Calu3 (cell line): Measurements from ENCODE around the gene SCN4A. TPM values are rescaled to one million over a fixed set of nuclear protein-coding genes. Genes with fewer than 3 reads are reported as not detected.
"Not testable (repeated sequence)": the region's sequence is repeated elsewhere in the genome, so short reads cannot be mapped to it uniquely, and the experiment has no call there.

Experiments
- BruUV-seq: library from RNA; stranded (reverse); fragments of 400-500 nt; replicated peaks from 2 replicates; lab custom pipeline; 2021; lab: Mats Ljungman, UMichigan
- CTCF ChIA-PET: fragments of 300-600 bp; sonication (Branson Sonifier 250); formaldehyde crosslinking; loops from one replicate; lab custom pipeline; 2022; ENCODE audit warnings: antibody characterized with exemption; lab: Charles Lee
- DNase-seq: peaks from one replicate; pipeline ENCODE4 v3.0.0; 2022
- H3K27ac Mint-ChIP-seq: one replicate; pipeline ENCODE4 v1.8.0; 2022; ENCODE audit warnings: mixed read lengths; ENCODE audit not compliant: unreplicated experiment
- H3K27me3 Mint-ChIP-seq: one replicate; pipeline ENCODE4 v1.8.0; 2022; ENCODE audit warnings: mixed read lengths; ENCODE audit not compliant: unreplicated experiment
- H3K36me3 Mint-ChIP-seq: one replicate; pipeline ENCODE4 v1.8.0; 2022; ENCODE audit warnings: mild to moderate bottlenecking, moderate library complexity, mixed read lengths; ENCODE audit not compliant: insufficient read depth, unreplicated experiment
- H3K4me1 Mint-ChIP-seq: one replicate; pipeline ENCODE4 v1.8.0; 2022; ENCODE audit warnings: mild to moderate bottlenecking, low read depth, mixed read lengths; ENCODE audit not compliant: unreplicated experiment
- H3K4me3 Mint-ChIP-seq: one replicate; pipeline ENCODE4 v1.8.0; 2022; ENCODE audit warnings: mild to moderate bottlenecking, low read depth, moderate library complexity, mixed read lengths; ENCODE audit not compliant: unreplicated experiment
- H3K9me3 Mint-ChIP-seq: one replicate; pipeline ENCODE4 v1.8.0; 2022; ENCODE audit warnings: low read depth, mixed read lengths; ENCODE audit not compliant: unreplicated experiment
- CTCF ChIP-seq: fragments of 200-600 bp; IDR thresholded peaks from one replicate; pipeline ENCODE4 v1.8.0; 2022; ENCODE audit warnings: antibody characterized with exemption; ENCODE audit not compliant: unreplicated experiment
- intact Hi-C: fragments of 100-400 bp; cut with micrococcal nuclease; formaldehyde crosslinking; loops from one replicate; pipeline ENCODE4 v1.10.0; 2022; ENCODE audit not compliant: unreplicated experiment
- total RNA-seq: library from RNA; stranded (reverse); gene quantifications from 2 replicates; pipeline ENCODE4 v1.2.3, GENCODE V29; 2022

The SCN4A gene
- total RNA-seq, 1 experiment from 2014 or later: not detected

- H3K4me1 Mint-ChIP-seq: peaks cover 20% of the 10 kb centered on the region
- DNase-seq: no peak
- no peak overlapping the region for H3K27ac Mint-ChIP-seq
- H3K4me3 Mint-ChIP-seq: no peak overlapping the region
- CTCF ChIA-PET: interaction anchor here (0.5 to 1.1 kb wide), 3 partner anchors 17 to 294 kb away, joined by 3 read pairs; no protein-coding TSS in a partner anchor
- intact Hi-C loops: no loop called here
- no peaks in the 10 kb centered on the region for H3K9me3 Mint-ChIP-seq
- H3K36me3 Mint-ChIP-seq: peaks cover 6% of the 10 kb centered on the region
- H3K27me3 Mint-ChIP-seq: no peaks in the 10 kb centered on the region
- no TSS peak for BruUV-seq
- no peak for TF ChIP-seq CTCF
These were observed 36.1 kb upstream of the SCN4A start for GRCh38 chr17:64008830-64009229.

GRCh38 chr17:64008346-64008745 lies 35.6 kb upstream of the SCN4A start:
- BruUV-seq: no TSS peak
- H3K27me3 Mint-ChIP-seq: no peaks in the 10 kb centered on the region
- peaks cover 6% of the 10 kb centered on the region for H3K36me3 Mint-ChIP-seq
- no peak for DNase-seq
- CTCF ChIA-PET: interaction anchor here (0.5 kb wide), 1 partner anchor 294 kb away, joined by 3 read pairs; no protein-coding TSS in a partner anchor
- no peak overlapping the region for H3K27ac Mint-ChIP-seq
- intact Hi-C loops: no loop called here
- H3K9me3 Mint-ChIP-seq: no peaks in the 10 kb centered on the region
- no peak overlapping the region for H3K4me3 Mint-ChIP-seq
- no peak for TF ChIP-seq CTCF
- peaks cover 20% of the 10 kb centered on the region for H3K4me1 Mint-ChIP-seq

- no peak for DNase-seq
- no peaks in the 10 kb centered on the region for H3K9me3 Mint-ChIP-seq
- H3K27ac Mint-ChIP-seq: no peak overlapping the region
- BruUV-seq: no TSS peak
- H3K27me3 Mint-ChIP-seq: no peaks in the 10 kb centered on the region
- intact Hi-C loops: no loop called here
- CTCF ChIA-PET: no interaction called here
- no peak overlapping the region for H3K4me3 Mint-ChIP-seq
- TF ChIP-seq CTCF: no peak
- H3K36me3 Mint-ChIP-seq: peaks cover 6% of the 10 kb centered on the region
- peaks cover 20% of the 10 kb centered on the region for H3K4me1 Mint-ChIP-seq
These were observed 35.1 kb upstream of the SCN4A start for GRCh38 chr17:64007838-64008282.

GRCh38 chr17:64007089-64007837 lies 34.5 kb upstream of the SCN4A start:
- H3K27me3 Mint-ChIP-seq, BruUV-seq, DNase-seq, CTCF ChIA-PET, H3K27ac Mint-ChIP-seq, intact Hi-C loops, H3K36me3 Mint-ChIP-seq, H3K4me3 Mint-ChIP-seq, H3K9me3 Mint-ChIP-seq: not testable (repeated sequence)
- peaks cover 20% of the 10 kb centered on the region for H3K4me1 Mint-ChIP-seq
